ENCODE data around the gene DSG3.
"Not testable (repeated sequence)": the region's sequence is repeated elsewhere in the genome, so short reads cannot be mapped to it uniquely, and the experiment has no call there.

The DSG3 gene

DNA sequence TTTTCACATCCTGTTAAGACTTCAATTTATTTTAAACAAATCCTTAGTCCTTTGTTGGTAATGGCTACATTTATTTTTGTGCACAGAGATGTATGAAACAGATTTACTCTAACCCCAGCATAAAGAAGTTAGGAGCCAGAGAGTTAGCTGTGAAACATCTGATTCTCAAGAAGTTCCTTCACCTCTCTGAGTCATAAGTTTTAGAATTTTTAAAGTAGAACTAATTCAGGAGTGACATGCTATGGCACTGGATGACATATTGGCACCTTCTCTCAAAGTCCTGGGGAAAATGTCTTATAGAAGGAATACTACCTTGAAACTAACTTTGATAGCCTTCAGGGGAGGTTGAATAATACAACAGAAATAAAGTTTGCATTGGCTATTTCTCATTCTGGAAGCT, 44.0 kb downstream of the DSG3 start:
- no peak for DNase-seq

DNA sequence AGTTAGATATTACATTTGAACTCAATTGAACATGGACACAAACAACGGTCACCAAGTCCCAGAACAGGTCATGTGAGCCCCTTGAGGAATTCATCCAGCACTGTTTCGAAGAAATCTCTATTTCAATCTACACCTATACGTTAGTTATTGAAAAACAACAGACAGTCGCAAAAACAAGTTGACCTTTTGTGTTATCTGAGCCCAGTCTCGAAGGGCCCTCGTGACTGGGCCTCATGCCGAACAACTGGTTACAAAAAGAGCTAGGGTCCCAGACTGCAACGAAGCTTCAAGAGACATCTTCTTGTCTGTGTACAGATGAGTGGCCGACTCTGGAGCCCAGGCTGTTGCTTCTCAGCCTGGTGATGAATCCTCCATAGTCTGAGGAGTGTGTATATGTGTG, 45.1 kb downstream of the DSG3 start:
- no peak for DNase-seq

DNA sequence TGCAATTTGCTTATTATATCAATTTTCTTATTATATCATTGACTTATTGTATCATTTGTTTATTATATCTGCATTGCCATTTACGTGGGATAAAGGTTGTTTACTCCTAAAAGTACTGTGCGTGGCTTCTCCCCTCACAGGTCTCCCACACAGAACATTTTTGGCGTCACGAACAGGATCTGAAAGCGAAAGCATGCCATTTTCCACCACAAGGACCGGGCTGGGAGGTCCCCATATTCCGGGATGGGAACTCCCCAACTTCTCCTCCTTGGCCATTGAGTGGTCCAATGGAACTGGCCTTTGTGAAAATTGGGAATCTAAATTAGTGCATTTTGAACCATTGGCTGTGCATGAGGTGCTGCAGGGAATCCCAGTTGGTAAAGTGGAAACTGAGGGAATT, 45.6 kb downstream of the DSG3 start:
- DNase-seq: no peak

DNA sequence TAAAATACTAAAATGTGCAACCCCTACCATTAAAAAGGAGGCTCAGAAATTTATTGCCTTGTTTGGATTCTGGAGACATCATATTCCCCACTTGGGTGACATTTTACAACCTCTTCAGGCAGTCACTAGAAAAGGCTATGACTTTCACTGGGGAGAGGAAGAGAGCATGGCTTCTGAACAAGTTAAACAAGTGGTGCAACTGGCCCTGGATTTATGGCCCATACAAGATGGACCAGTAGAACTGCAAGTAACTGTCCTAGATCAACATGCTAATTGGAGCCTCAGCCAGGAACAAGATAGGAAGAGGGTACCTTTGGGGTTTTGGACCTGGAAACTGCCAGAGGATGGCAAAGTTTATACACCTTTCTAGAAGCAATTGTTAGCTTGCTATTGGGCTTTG, 46.4 kb downstream of the DSG3 start:
- DNase-seq: no peak

DNA sequence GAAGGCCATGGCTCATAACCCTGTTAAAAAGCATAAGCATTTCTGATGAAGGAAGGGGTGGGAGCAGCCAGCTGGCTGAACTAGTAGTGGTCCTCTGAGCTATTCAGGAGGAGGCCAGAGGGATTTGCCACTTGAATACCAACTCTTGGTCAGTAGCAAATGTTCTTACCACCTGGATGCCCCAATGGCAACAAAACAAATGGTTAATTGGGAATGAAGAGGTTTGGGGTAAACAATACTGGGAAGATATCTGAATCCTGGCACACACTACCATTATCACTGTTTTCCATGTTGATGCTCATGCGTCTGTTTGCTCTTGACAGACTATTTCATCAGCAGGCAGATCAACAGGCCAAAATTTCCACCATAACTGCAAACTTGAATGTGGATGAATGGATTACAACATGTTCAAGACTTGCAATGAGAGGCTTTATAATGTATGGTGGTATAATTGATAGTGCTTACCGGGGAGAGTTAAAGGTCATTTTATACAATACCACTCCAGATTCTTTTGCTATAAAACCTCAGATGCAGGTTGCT, 47.2 kb downstream of the DSG3 start:
- DNase-seq: not testable (repeated sequence)

DNA sequence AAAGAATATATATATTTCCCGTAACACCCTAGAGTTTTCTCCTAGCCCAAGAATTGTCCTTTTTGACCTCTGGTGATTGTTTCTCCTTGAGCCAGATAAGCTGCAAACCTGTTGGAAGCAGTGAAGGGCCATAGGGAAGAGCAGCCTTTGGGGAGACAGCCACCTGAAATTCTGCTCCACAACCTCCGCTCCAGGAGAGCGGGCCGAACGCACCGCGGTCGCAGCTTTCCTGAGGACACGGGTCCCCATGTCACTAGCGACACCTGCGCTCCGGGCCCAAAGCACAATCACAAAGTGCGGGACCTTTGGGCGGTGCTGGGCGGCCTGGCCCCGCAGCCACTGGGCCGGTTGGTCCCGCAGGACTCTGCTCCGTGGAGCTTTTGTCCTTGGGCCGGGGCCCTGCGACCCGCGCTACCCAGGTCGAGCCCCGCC, 49.9 kb downstream of the DSG3 start:
- no peak for DNase-seq

DNA sequence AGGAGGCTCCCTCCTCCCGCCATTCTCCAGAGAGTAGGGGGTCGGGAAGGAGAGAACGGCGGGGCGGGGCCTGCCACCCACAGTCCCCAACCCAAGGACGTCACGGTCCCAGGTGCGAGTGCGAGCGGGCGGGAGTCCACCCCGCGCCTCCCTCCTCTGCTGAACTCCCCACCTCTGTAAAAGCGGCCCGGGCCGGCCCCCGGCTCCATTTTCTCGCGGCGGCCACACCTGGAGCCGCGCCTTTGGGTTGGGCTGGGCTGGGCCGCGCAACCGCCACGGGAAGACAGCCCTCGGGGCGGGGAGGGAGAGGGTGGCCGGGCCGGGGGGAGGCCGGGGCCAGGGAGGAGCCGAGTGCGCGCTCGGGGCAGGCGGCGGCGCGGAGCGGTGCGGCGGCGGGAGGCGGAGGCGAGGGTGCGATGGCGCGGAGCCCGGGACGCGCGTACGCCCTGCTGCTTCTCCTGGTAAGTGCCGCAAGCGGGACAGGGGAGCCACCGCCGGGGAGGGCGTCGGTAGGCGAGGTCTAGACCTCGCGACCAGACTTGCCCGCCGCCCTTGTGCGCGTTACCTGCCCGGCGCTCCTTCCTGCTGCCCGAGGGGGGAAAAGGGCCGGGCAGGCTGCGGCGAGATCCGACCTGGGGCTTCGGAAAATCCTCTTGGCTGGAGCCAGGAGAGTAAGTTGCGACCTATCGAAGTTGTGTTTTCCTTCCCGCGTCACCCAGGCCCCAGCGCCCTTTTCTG, 50.5 kb downstream of the DSG3 start, which contains the start of gene DSG2:
TSS of gene DSG2 (plus strand) at position 342 of the 738 bp plus-strand sequence. CDS start at position 417, 75 bp downstream.
- DNase-seq: peak in 9 of 51 donors; percentile 4 to 25 (median 8)

DNA sequence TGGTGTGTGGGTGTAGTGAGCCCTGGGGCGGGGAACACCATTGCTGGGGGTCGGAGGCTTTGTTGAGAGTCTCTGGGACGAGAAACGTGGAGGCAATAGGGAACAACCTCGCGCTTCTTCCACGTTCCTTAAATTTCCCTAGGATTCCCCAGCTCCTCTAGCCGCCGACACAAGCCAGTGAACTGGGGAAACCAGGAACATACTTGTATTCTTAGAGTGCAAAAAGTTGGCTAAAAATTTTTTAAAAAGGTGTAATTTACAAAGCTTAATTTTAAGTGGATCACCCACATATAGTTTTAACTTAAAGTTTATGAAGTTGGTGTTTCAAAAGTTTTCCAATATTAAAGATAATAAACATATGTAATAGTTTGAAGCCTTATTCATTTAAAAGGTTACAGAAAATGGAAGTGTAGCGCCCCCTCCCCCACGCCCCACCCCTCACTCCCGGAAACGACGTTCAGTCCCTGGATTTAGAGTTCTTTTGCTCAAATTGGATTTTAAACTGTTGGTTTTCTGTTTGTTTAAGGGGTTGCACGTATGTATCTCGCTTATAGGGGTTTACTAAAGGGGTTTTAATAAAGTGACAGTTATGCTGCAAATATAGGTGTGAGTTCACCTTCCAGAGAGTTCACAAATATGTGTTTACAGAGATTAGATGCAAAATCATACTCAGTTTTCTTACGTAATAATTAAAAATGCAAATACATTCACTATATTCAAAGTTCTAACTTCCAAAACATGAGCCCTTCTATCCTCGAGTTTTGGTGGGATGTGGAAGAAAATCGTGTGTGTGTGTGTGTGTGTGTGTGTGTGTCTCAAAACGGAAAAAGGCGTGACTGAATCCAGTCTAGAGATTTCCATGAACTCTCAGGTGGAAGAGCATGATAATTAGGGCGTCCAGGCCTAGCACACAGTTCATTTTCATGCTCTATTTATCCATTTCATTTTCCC, 51.3 kb downstream of the DSG3 start:
- DNase-seq: no peak

DNA sequence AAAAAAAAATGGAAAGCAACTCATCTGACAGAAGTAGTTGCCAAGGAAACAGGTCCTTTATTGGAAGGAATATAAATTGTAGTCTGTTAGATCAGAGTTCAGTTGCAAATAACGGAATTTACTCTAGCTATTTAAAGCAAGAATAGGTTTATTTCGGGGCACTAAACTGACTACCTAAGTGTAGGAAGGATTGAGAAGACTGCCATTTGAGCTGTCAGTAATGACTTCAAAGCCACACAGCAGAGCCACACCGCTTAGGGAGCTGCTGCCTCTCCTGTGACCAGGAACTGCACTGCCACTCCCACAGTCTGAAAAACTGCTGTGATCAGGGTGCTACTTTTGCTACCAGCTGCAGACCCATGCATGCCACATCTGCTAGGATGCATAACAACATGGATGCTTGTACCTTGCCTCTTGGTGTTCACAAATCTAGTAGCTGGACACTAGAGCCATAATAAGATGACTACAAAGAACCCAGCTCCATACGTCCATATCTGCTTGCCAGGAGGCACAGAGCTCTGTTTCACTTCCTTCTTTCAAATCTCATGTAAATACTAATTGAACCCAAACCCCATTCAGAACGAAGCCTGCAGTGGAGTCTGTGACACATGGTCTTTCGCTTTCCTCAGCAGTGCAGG, 52.6 kb downstream of the DSG3 start:
- no peak for DNase-seq

DNA sequence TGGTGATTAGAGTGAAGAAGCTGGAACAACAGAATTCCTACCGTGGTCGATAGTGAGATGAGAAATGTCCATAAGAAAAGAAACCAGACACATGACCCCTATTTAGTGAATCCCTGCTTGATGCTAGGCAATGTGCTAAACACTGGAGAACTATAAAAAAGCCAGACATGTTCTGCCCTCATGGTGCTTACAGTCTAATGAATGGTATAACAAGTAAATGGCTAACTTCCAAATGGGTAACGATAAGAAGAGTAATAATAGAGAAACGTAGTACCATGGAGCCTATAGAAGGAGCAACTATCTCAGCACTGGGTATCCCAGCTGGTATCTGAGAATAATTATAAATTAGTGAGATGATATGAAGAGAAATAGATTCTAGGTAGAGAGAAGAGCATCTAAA, 55.5 kb downstream of the DSG3 start:
- DNase-seq: no peak

DNA sequence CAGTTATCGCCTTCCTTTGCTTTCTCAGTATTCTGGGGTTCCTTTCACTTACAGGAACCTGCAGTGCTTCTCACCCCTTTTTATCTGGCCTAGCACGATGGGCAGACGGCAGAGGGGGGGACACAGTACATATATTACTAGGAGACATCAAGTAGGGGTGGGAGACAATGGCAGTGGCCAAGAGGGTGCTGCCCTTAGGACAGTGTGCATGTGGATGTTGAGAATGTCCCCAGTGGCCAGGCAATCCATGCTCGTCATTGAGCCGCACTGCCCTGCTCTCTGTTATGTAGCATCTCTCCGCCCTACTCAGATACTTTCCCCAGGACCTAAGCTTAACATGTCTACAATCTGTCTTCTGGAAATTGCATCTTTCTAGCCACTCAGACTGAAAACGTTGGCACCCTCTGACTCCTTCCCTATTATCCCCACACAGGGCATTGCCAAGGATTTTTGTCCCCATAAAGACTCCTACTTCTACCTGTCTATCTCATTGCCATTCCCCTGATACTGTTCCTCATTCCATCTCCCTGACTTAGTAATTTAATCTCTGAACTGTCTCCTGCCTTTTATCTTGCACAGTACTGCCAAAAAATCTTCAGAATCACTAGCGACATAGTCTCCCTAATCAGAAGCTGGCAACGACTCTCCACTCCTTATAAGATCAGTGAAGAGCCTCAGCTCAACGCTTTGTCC, 57.1 kb downstream of the DSG3 start:
- no peak for DNase-seq

DNA sequence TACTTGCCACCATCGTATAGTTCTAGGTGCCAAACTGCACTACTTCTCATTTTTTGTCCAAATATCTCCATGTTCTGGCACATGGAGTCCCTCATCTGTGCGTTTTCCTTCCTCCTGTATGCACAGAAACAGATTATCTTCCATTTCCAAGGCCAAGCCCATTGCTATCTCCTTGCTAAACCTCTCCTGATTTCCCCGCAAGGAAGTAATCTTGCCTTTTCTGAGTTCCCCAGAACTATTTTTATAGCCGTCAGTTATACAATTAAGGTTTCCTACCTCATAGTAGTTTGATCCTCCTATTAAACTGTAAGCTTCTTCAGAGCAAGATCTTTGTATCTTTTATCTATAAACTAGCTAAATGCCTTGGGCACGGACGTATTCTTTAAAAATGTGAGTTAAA, 57.6 kb downstream of the DSG3 start:
- DNase-seq: no peak

DNA sequence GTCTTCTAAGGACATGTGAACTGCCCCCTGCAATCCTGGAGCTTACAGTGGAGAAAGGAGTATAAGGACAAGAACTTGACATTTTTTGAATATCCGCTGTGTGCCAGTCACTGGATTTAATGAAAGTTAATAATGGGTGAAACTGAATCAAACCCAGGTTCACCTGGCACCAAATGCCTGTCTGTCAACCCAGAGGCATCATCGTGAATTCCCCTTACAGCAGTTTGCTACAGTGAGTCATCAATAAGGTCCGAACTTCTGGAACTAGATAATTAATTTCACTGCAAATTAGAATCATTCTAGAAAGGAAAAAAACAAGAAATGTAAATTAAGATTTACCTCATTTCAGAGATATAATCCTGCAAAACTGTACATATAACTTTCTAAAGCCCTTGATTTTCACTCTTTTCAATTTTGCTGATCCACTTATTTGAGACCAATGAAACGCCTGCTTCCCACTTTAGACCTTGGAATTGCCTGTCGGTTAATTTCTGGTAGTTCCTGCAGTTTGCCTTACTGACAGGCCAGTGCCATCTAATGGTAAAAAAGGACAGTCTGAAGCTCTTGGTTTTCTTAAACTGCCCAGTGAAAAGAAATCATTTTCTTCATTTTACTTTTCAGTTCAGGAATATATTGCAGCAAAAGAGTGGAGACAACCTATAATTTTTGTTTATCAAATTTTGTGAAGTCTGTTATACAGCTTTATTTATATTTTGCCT, 58.6 kb downstream of the DSG3 start:
- no peak for DNase-seq

DNA sequence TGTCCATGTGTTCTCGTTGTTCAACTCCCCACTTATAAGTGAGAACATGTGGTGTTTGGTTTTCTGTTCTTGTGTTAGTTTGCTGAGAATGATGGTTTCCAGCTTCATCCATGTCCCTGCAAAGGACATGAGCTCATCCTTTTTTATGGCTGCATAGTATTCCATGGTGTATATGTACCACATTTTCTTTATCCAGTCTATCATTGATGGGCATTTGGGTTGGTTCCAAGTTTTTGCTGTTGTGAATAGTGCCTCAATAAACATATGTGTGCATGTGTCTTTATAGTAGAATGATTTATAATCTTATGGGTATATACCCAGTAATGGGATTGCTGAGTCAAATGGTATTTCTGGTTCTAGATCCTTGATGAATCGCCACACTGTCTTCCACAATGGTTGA, 59.6 kb downstream of the DSG3 start:
- not testable (repeated sequence) for DNase-seq

DNA sequence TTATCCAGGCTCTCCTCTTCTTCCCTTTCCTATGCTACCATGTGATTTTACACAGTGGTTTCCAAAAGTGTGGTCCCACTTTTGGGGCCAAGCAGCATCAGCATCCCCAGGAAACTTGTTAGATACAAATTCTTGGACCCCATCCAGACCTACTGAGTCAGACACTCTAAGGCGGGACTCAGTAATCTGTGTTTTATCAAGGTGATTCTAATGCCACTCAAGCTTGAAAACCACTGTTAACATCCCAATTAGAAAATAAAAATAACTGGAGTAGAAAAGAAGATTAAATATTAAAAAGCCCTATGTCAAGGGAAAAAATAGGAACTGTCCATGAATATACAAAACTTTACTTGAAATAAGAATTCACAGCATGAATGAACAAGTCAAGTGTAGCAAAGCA, 61.2 kb downstream of the DSG3 start:
- no peak for DNase-seq

DNA sequence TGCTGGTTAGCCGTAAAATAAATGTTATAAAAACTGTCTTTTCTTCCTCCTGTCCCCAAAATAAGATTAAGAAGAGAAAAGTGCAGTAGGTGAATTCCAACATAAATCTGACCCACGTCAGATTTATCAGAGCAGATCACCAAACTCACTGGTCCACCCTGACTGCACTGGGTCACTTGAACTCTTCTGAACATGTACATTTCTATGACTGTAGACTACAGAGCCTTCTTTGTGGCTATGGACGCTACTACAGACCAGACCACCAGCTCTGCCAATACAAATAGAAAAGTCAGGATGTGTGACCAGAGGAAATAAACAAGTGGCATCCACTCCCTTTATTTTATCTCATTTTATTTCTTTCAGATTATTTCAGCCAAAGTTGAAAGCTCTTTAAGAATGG, 62.0 kb downstream of the DSG3 start:
- no peak for DNase-seq

DNA sequence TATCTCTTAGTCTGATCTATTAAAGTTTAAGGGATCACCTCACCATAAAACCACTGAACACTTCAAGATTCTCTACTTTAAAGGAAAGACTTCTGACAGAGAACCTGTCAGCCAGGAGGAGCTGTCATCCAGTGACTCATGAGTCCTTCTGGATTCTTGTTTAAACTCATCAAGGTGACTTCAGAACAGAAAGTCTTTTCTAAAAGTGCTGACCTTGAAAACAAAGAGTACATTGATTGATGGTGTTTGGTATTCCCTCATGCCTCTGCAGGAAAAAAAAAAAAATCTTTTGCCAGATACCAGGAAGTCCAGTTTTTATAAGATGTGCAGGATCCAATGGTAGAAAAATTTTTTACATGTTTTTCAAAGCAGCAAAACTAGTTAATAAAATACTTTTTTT, 62.8 kb downstream of the DSG3 start:
- no peak for DNase-seq

DNA sequence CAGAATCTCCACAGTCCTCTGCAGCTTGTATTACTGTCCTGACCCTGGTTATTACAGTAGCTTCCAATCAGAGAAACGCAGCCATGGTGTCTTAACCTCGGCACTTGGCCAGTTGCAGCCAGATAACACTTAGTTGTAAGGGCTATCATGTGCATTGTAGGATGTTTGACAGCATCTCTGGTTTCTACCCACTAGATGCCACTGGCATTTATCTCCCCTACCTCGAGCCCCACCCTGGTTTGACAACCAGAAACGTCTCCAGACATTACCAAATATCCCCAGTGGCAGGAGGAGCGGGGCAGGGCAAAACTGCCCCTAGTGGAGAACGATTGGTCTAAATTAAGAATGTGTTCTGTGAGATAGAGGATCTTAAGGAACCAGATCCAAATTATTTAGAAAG, 63.6 kb downstream of the DSG3 start:
- no peak for DNase-seq

DNA sequence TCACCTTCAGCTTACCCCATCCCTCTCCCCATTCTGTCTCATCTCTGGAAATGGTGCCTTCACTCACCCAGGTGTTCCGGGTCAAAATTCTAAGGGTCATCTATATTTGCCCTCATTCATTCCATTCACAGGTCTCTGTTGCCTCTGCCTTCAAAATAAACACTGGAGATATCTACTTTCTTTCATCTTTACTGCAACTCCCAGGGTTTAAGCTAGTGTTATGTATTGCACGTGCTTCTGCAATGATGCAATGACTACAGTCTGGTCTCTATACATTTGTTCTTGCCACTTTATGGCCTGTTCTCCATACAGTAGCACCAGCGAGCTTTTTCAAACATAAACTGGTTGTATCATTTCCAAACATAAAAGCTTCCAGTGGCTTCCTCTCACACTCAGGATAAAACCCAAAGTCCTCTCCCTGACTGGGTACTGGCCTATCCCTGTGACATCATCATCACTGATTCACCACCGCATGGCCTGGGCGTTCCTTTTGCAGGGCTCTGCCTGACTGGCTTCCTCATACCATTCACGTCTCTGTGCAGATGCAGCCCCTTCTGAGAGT, 64.7 kb downstream of the DSG3 start:
- no peak for DNase-seq

Measured in hypothalamus (tissue), 51 donors.